NCI-H69 (cell line): ENCODE measurements around the gene TOMM6.
"Not testable (repeated sequence)": the region's sequence is repeated elsewhere in the genome, so short reads cannot be mapped to it uniquely, and the experiment has no call there.

Experiments used
- DNase-seq: peaks from one replicate; lab custom pipeline; 2025; lab: John Stamatoyannopoulos, UW

The TOMM6 gene

DNA sequence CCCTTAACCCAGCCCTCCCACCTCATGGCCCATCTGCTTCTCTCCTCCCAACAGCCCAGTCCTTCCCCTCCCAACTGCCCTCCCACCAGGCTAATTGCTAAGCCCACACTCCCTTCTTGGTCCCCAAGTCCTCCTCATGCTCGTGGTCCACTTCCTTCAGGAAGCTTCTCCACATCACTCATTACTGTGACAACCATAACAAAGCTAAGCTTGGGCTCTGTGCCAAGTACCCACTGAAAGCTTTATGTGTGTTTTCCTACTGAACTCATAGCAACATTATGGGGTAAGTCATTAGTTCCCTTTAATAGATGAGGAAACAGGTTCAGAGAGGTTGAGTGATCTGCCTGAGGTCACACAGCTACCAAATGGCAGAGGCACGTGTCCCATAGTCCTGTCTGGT is 24.0 kb upstream of the TOMM6 start:
- DNase-seq, result peak; percentile 83

DNA sequence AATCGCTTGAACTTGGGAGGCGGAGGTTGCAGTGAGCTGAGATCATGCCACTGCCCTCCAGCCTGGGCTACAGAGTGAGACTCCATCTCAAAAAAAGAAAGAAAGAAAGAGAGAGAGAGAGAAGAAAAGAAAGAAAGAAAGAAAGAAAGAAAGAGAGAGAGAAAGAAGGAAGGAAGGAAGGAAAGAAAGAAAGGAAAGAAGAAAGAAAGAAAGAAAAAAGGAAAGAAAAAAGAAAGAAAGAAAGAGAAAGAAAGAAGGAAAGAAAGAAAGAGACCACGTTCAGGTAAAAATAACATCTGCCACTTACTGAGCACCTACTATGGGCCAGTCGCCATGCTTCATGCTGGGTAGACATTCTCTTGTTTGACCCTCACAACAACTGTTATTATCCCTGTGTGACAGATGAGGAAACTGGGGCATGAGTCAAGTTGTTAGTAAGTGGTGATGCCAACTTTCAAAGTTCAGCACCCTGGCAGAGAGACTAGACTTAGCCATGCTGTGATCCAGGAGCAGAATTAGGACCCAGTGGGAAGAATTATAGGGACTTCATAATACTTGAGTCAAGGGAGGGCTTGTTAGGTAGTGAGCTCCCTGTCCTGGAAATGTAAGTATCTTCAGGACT is 21.3 kb upstream of the TOMM6 start:
- not testable (repeated sequence) for DNase-seq

DNA sequence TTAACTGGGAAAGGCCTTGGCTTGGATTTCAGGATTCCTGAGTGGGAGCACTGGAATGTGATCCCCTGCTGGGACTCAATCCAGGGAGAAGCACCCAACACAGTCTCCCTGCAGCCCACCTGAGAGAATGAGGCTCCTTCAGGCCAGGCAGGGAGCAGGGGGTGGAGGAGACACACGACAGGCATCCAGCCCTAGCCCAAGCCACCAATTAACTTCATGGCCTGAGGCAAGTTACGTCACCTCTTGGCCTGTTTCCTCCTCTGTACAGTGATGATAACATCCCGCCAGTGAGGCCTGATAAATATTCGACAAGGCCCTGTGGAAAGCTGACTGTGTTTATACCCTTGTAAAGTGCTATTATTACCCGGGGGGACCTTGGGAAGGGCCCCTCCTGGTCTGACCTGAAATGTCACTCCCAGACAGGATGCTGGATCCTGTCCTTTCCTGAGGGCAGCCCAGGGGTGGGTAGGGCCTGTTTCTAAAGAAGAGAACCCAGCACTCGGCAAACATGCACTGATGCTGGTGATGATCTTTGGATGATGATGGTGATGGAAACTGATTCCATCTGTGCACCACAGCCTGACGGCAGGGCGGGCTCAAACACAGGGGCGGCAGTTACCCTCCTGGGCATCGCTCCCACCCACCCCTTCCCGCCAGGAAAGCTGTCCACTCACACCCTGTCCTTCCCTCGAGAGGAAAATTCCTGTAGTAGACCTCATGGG is 20.2 kb upstream of the TOMM6 start:
- DNase-seq, result peak; percentile 89

DNA sequence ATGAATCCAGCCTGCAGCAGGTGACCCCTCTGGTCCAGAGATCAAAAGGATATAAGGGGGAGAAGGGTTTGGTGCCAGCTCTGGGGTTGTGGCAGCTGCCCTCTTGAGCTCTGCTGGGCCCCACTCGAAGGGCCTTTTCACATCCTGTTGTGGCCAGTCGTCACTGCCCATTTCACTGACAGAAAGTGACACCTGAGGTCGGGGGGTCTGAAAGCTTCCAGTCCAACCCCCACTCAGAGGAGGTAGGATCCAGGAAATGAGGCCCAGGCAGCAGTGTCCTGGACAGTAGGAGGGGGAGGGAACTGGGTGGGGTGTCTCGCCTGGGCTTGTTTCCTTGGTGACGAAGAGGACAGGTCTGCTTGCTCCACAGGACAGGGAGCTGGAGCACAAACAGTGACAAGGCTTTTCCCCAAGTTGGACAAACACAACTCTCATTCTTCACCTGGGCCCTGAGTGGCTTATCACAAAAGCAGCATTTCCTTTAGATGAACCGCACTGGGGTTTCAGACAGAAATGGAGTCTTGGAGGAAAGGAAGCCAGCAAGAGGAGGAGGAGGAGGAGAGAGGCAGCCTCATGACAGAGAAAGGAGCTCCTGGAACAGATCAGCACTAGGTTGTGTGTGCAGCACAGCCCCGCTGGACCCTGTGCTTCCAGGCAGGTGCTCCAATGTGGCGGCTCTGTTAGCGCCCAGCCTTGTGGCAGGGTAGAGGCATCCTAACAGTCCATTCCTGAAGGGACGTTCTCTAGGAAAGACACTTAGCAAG is 18.8 kb upstream of the TOMM6 start:
- peak; percentile 39 for DNase-seq

DNA sequence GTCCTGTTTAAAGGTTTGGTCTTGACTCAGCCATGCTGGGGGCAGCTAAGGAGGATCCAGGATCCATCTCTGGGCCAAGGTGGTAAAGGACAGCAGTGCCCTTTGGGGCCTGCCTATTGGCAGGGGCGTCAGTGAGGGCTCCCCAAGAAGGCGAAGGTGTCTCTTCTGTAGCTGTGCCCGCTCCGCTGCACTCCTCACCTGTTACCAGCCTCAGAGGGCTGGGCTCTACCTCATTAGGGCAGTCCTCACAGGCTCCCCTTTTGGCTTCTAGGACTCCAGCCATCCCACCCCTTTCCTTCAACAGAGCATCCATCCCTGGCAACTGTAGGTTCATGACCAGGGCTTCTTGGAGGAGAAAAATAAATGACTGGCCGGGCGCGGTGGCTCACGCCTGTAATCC is 18.1 kb upstream of the TOMM6 start:
- no peak for DNase-seq

DNA sequence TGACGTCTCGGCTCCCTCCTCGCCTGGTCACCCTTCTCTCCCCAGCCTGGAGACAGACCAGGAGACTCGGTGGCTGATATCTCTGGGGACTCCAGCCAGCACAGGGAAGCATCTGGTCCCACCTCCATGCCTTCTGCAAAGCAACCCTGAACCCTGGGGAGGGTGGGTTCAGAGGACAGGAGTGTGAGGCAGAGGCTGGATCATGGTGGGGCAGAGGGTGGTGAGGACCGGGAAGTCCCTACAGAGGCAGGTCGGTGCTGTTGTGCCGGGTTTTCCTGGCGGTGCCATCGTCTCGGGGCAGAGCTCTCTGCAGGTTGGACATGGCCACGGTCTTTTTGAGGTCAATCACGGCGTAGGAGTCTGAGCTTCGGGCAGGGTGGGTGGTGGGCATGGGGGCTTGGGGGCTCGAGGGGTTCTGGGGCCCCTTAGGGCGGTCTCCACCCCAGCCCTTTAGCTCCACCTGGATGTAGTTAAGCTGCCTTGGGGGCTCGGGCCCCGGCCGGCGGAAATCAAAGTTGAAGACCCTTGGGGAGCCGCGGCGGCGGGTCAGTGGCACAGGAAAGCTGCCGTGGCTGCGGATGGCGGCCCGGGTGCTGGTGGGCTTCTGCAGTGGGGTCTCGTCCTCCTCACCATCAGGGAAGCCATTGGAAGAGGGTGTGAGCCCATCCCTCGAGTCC is 17.0 kb upstream of the TOMM6 start:
- no peak for DNase-seq

DNA sequence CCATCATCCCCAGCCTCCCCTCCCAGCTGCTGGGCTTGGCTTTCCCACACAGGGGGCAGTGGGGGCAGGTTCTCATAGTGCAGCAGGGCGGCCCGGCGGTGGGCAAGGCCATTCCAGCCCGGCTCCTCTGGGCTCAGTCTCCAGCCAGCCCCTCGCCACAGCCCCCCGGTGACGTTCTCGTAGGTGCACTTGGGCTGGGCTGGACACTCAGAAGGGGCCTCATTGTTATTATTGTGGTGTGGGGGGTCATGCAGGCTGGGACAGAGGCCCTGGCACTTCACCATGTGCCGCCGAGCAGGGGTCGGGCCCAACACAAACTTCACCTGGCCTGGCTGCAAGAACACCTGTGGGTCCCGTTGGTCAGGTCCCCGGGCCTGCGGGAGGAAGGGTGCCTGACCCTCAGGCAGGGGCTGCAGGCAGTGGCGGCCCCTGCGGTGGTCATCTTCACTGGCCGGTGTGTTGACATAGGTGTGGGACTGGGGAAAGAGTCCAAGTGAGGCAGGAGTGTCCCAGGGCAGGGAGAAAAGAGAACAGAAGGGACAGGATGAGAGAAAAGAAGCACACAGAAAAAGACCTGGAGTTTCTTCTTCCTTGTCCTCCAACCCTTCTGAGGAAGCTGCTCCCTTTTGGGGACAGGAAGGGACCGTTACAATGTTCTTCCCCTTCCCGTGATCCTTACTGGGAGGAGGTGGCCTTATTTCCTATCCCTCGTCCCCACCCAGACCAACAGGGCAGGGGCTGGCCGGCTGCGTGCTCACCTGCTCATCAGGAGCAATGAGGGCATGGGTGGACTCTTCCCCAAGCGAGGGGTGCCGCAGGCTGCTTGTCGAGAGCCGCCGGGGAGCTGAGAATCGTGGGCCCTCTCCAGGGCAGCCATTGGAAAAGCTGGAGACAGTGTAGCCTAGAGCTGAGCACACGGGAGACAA is 16.2 kb upstream of the TOMM6 start:
- DNase-seq, result no peak

DNA sequence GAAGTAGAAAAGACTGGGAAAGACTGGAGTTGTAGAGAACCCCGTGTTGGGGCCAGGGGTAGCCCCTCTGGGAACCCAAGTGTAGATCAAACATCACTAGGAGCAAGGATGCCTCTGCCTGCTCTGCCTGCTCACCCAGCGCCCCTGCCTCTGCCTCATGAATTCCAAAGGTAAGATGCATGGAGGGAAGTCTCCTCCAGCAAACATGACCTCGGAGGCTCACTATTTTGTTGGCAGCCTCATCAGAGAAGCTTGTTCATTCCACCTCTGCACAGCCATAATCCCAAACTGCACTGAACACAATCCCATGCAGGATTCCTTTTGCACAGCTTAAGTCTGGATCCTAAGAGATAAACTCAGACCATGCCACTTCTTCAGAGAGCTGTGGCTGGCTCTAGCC is 12.7 kb upstream of the TOMM6 start:
- no peak for DNase-seq

DNA sequence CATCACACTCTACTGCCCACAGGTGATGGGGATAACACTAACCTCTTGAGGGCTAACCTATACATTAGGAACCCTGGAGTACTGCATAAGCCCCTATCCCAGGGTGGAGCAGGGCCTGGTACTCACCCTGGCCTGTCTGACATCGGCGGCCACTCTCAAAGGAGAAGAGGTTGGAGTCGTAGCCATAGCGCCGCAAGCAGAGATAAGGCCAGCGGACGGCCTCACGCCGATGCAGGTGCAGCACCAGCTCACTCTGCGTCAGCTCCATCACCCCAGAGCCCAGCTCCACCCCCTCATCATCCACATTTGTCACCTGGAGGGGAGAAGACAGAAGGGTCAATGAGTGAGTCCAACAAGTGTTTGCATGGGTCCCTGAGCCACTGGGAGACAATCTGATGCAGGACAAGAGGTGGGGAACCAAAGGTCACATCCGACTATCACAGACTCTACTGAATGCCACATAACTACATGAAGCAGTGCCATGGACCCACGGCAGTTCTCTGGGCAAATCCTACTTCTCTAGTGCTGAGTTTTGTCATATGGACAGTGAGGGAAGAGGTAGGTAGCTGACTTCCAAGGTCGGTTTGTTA is 12.1 kb upstream of the TOMM6 start:
- DNase-seq, result no peak

DNA sequence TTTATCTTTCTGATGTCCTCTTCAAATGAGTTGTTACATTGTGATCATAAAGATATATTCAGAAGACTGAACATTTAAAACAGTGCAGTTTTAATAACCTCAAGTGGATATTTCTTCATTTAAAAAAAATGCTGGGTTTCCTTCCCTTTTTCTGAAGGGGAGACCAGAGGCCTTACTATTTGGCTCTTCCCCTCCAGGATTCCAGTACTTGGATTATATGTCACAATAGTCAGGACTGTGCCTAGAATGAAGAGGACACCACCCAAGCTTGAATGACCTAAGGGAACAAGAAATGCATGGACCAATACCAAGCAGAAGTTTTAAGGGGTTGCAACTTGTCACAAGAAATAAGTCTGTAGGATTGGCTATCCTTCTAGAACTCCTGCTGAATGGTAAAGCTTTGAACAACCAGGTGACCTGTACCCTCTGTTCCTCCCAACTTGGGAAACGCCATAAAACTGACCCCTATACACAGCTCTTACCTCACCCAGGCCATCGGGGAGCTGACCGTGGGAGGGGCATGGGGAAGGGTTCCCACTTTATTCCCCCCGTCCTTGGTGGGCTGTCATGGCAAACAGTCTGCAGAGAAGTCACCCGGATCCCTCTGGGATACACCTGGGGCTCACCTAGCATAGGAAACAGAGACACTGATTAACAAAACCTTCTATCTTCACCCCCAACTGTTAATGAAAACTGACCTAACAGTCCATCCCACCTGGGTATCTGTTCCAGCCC is 9.8 kb upstream of the TOMM6 start:
- DNase-seq, result no peak

DNA sequence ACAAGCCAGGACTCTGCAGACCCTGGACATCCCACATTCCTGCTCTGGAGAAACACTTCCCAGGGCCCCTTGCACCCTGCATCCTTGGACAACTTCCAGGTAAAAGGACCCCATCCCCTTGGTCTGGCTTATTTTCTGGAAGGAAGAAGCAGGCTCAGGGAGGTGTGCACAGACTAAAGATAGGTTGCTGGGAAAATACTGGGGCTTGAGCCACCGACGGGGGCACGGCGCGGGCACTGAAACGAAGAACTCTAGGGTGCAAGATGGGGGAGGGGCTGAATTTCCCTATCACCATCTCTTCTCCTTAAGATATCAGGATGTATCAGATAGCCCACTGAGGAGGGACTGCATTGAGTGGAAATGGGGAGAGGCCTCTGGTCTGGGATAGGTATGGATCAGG is 8.6 kb upstream of the TOMM6 start:
- no peak for DNase-seq

DNA sequence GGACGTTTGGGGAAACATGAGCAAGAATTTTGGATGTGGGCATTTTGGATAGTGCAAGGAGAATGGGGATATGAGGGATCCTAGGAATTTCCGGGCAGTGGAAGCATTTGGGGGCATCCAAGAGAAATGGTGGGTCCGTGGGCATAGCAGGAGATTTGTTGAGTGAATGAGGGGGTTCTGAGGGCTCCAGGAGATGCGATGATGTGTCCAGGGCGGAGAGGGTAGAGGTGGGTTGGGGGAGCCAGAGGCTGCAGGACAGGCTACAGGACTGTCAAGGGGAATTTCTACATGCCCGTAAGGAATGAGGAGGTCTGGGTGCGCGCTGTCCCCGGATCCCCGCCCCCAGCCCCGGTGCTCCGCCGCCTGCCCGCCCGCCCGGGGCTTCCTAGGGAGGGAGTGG is 8.2 kb upstream of the TOMM6 start:
- no peak for DNase-seq

DNA sequence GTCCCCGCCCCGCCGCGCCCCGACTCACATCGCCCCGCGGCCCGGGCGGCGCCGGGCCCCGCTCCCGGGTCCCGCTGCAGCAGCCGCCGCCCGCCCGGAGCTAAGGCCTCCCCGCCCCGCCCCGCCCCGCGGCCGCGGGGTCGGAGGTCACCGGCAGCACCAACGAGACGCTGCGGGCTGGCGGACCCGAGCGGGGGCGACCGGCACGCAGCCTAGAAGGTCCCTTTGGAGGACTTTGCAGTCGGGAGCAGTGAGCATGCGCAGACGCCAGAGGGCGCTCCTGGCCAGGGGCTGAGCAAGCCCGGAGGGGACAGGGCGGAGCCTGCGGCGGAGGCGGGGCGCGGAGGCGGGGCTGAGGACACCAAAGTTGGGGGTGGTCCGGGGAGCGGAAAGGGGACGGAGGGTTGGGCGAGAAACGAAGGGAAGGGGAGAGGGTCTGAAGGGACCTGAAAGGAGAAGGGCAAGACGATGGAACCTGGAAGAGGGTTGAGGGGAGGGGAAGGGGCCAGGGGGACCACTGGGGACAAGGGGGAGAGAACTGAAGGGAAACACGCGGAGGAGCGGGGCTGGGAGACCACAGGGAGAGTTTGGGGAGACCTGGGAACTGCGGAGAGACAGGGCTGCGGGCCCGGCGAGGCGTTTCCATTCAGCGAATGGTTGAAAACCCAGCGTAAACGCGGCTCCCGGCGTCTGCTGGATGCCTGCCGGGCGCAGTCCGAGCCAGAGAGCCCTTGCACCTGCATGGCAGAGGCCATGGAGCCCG is 7.5 kb upstream of the TOMM6 start, which contains the start of gene FRS3:
Gene FRS3 (minus strand): TSS at position 113 of the 763 bp plus-strand sequence. CDS start 2,913 bp downstream, outside the sequence.
- peak; percentile 95 for DNase-seq

DNA sequence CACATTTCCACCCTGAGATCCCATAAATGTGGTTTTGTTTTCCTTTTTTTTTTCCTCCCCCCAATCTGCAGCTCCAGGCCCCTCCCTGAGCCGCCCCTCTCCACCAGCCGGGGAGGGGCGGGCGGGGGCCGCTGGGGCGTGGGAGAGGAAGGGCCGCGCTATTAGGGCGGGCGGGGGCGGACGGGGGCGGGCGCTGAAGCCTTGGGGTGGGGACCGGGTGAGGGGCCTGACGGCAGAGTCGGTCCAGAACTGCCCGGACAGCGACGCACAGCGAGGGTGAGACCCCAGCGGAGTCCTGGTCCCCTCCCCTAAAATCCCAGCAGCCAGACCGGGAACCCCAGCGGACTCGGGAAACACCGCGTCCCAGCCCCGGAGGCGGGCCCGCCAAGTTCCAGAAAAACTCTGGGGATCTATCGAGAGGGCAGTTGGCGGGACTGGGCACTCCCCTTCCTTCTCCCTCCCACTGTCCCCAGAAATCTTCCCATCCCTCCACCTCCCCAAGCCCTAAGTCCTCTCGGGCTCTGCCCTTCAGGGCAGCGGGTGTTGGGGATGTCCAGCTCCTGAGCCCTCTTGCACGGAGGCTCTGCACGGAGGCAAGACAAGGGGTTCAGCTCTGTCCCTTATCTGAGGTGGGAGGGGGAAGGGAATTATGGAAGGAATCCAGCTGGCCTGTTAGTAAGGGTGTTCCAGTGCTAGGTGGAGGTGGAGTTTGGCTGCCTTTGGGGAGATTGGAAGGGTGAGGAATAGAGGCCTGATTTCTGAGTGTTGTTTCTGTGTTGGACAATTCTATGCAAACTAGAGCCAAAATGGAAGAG is 6.7 kb upstream of the TOMM6 start, which contains the start of gene PRICKLE4:
Gene PRICKLE4 (plus strand): TSS at position 232 of the 815 bp plus-strand sequence. CDS start 2,692 bp downstream, outside the sequence.
- peak; percentile 50 for DNase-seq

DNA sequence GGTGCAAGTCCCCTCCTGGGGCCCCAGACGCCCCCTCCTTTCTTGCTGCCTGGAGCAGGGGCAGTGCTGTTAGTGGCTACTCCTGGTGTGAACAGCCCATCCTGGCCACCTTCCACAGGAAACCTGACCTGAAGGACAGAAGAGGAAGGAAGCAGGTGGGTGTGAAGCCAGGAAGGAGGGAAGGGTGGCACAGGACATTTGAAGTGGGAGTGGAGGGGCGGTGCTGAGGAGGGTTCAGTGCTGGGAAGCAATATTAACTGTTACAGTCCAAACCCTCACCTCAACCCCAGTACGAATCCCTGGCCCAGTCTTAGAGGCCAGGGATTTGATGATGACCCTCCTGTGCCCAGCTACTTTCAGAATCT is 6.1 kb upstream of the TOMM6 start:
- DNase-seq, result peak; percentile 30

DNA sequence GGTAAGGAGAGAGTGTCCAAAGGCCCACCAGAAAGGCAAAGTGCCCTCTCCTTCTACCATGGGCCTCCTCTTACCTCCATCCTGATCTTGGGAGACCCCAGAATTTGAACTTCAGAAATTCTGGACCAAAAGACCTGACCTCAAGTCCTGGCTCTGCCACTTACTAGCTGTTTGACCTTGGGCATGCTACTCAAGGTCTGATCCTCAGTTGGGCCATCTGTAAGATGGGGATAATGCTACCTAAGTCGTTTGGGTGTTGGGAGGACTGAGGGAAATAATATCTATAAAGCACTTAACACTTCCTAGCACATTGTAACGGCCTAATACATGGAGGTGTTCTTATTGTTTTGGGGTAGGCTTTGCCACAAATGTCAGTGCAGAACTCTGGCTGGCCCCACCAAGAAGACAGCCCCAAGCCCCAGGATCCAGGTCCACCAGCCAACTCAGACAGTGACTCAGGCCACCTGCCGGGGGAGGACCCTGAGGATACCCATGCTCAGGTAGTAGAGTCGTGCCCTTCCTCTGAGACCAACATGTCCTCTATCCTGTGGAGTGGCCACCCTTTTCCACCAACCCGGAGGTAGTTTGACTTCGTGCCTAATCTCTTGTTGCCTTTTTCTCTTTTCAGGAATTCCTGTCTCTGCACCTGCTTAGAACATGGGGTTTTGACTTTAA is 4.3 kb upstream of the TOMM6 start:
- no peak for DNase-seq

DNA sequence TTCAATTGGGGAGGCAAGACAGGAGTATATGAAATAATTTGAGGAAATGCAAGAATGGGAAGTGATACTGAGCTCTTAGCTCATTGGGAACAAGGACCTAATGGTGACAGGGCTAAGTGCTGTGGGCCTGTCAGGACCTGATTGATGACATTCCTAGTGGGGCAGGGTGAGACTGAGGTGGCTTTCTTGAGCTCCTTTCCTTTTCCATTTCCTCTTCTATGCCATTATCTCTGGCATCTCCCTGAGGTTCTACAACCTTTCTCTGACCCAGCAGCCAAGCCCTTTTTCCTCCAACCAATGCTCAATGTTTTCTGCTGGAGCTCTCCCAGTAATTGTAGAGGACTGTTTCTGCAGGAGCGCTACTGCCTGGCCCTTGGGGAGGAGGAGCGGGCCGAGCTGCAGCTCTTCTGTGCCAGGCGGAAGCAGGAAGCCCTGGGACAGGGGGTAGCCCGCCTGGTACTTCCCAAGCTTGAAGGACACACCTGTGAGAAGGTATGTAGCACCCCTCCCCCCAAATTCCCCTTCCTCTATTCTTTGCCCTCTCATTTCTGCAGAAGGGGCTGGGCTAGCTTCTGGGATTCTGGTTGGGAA is 2.8 kb upstream of the TOMM6 start:
- no peak for DNase-seq

DNA sequence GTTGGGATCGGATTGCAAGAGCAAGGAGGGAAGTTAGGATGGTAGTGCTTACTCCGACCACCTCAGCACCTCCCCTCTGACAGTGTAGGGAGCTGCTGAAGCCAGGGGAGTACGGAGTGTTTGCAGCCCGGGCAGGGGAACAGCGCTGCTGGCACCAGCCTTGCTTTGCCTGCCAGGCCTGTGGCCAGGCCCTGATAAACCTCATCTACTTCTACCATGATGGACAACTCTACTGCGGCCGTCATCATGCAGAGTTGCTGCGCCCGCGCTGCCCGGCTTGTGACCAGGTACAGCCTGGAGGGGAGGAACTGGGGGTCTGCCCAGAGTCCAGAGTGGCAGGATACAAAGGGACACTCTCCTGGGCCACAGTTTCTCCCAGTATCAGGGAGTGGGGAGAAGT is 2.2 kb upstream of the TOMM6 start:
- DNase-seq, result no peak
